Right lobe of liver (tissue), 4 donors: Measurements from ENCODE around the gene CRIM1.

ENCODE experiments used
- CTCF ChIP-seq, 4 donors: fragments of 200-600 bp in 3 of 4; fragments of 450-650 bp in 1 of 4; IDR thresholded peaks; one replicate each; pipeline versions ENCODE4 v1.5.1 to v1.8.0; 2016 to 2022; ENCODE audit warnings: antibody characterized with exemption in 4 of 4, mild to moderate bottlenecking in 2 of 4
- POLR2A ChIP-seq: fragments of 450-650 bp; IDR thresholded peaks from one replicate; pipeline ENCODE4 v1.6.1; 2017; ENCODE audit warnings: antibody characterized with exemption, mild to moderate bottlenecking
- donor health status: DM: no; HTN: no; CAD: no.
- donor health status: DM: no; HTN: no; CAD: no.
- donor health status: DM: no; HTN: yes; CAD: no.

- TF ChIP-seq POLR2A (no peak), CTCF (IDR thresholded peaks at IDR 0.05) (no peak)
Measured at GRCh38 chr2:36520431-36520830, 164.9 kb downstream of the CRIM1 start.
